Upper lobe of left lung (tissue), 4 donors: ENCODE measurements around the gene GBP4.

Experiments
- CTCF ChIP-seq, 6 experiments: fragments of 450-650 bp in 4 of 6; fragments of 200-600 bp in 2 of 6; sonication (generic) in 2 of 6; IDR thresholded peaks; one replicate each; pipeline ENCODE4 v1.5.1; 2016 to 2019; ENCODE audit warnings: antibody characterized with exemption in 6 of 6
- EP300 ChIP-seq, 4 donors: sonication (generic); formaldehyde crosslinking; IDR thresholded peaks; one replicate each; pipeline ENCODE4 v1.5.1; 2017; ENCODE audit warnings: antibody characterized with exemption in 4 of 4, control low read depth in 2 of 4
- POLR2A ChIP-seq, 4 donors: fragments of 450-650 bp; IDR thresholded peaks; one replicate each; pipeline ENCODE4 v1.5.1; 2016 to 2017; ENCODE audit warnings: antibody characterized with exemption in 4 of 4, mild to moderate bottlenecking in 2 of 4
- POLR2AphosphoS5 ChIP-seq, 2 donors: sonication (generic); formaldehyde crosslinking; IDR thresholded peaks; one replicate each; pipeline ENCODE4 v1.5.1; 2017; ENCODE audit warnings: antibody characterized with exemption in 2 of 2

GRCh38 chr1:89165811-89166210, 32.9 kb downstream of the GBP4 start:
- no peak for TF ChIP-seq POLR2A (IDR thresholded peaks at IDR 0.05)
- no peak for TF ChIP-seq CTCF (IDR thresholded peaks at IDR 0.05)
- no peak for TF ChIP-seq POLR2AphosphoS5 (IDR thresholded peaks at IDR 0.05)
- no peak for TF ChIP-seq EP300 (IDR thresholded peaks at IDR 0.05)
